K562 (cell line): ENCODE data around the gene FOXN1. TPM values are rescaled to one million over a fixed set of nuclear protein-coding genes. Genes with fewer than 3 reads are reported as not detected.

Experiments
- C11orf30 ChIP-seq: fragments of 450-650 bp; IDR thresholded peaks from 2 replicates; pipeline ENCODE4 v1.6.1; 2016; ENCODE audit warnings: low read depth, mild to moderate bottlenecking
- ILF3 ChIP-seq: fragments of 450-650 bp; IDR thresholded peaks from 2 replicates; pipeline ENCODE4 v1.6.1; 2018; ENCODE audit warnings: antibody characterized with exemption, mild to moderate bottlenecking, moderate library complexity, borderline replicate concordance
- IRF9 ChIP-seq: fragments of 450-650 bp; IDR thresholded peaks from 2 replicates; pipeline ENCODE4 v1.6.1; 2016; ENCODE audit warnings: missing biosample characterization, missing genetic modification characterization
- LEF1 ChIP-seq: fragments of 450-650 bp; IDR thresholded peaks from 2 replicates; pipeline ENCODE4 v1.6.1; 2016; ENCODE audit warnings: mild to moderate bottlenecking
- MYNN ChIP-seq, 2 experiments: sonication (generic); formaldehyde crosslinking in 1 of 2; IDR thresholded peaks; 2 replicates each; pipeline versions ENCODE4 v1.5.0 to v1.6.1; 2016 to 2020; ENCODE audit warnings: antibody characterized with exemption in 1 of 2, missing genetic modification reagents in 1 of 2
- NRF1 ChIP-seq, 2 experiments: fragments of 450-650 bp; IDR thresholded peaks in 1 of 2; conservative IDR thresholded peaks in 1 of 2; 2 replicates each; pipeline ENCODE4 v1.6.1; 2014; ENCODE audit warnings: mild to moderate bottlenecking in 2 of 2
- POLR2B ChIP-seq: fragments of 450-650 bp; IDR thresholded peaks from 2 replicates; pipeline ENCODE4 v1.6.1; 2018; ENCODE audit warnings: low read depth; ENCODE audit not compliant: partially characterized antibody
- RBM17 ChIP-seq: fragments of 200-400 bp; formaldehyde crosslinking; IDR thresholded peaks from 2 replicates; pipeline ENCODE4 v1.6.1; 2017; ENCODE audit warnings: low read depth, mild to moderate bottlenecking, low read length, borderline replicate concordance
- SMARCE1 ChIP-seq: fragments of 450-650 bp; IDR thresholded peaks from 2 replicates; pipeline ENCODE4 v1.7.1; 2016; ENCODE audit warnings: mild to moderate bottlenecking
- SMC3 ChIP-seq: conservative IDR thresholded peaks from 2 replicates; pipeline ENCODE4 v1.6.1; 2011; ENCODE audit warnings: low read depth, low read length, improper control_type of control experiment; ENCODE audit not compliant: insufficient read depth
- SREBF1 ChIP-seq: fragments of 150-350 bp; IDR thresholded peaks from 2 replicates; pipeline ENCODE4 v1.6.1; 2014; ENCODE audit warnings: antibody characterized with exemption, low read depth, low read length, borderline replicate concordance
- TAF1 ChIP-seq: IDR thresholded peaks from 2 replicates; pipeline ENCODE4 v1.6.1; 2011; ENCODE audit warnings: mild to moderate bottlenecking, low read length, moderate library complexity; ENCODE audit not compliant: insufficient read depth, control insufficient read depth, severe bottlenecking; ENCODE audit errors: extremely low read depth
- TEAD1 ChIP-seq, 2 experiments: fragments of 450-650 bp in 1 of 2; sonication (generic) in 1 of 2; formaldehyde crosslinking; IDR thresholded peaks; 2 replicates each; pipeline versions ENCODE4 v1.4.0 to v1.8.0; 2020 to 2022; ENCODE audit warnings: mild to moderate bottlenecking in 2 of 2, missing genetic modification reagents in 1 of 2
- ZNF175 ChIP-seq: fragments of 200-800 bp; sonication (Bioruptor generic); IDR thresholded peaks from 2 replicates; pipeline ENCODE4 v1.6.1; 2016; ENCODE audit warnings: low read depth, mild to moderate bottlenecking, missing genetic modification characterization, missing compliant biosample characterization
- ZNF79 ChIP-seq: fragments of 250-450 bp; sonication (Bioruptor Pico); IDR thresholded peaks from 2 replicates; pipeline ENCODE4 v1.4.0; 2020; ENCODE audit warnings: low read depth, mild to moderate bottlenecking, moderate library complexity
- polyA plus RNA-seq, 8 experiments: library from polyadenylated mRNA; depleted of rRNA in 4 of 8; stranded (reverse) in 5 of 8; unstranded in 3 of 8; fragments of >200 nt; fragmentation: Nextera tagmentation in 2 of 8; fragmentation: Illumina TruSeq in 1 of 8; extraction: Ambion mirVana in 2 of 8; extraction: Trizol in 1 of 8; gene quantifications; 2 replicates each; pipeline versions ENCODE4 v1.2.1 to v1.2.3, GENCODE V29; 2011 to 2014; ENCODE audit warnings: inconsistent platforms in 1 of 8, missing spikeins in 1 of 8
- total RNA-seq, 7 experiments: library from RNA; depleted of rRNA in 6 of 7; stranded (reverse); fragments of >200 nt in 6 of 7; fragmentation: Illumina TruSeq in 2 of 7; extraction: Trizol in 2 of 7; gene quantifications; 2 replicates each; pipeline versions ENCODE4 v1.2.1 to v1.2.3, GENCODE V29; 2011 to 2021; ENCODE audit warnings: low replicate concordance in 1 of 7
- TF ChIP-seq, protein P1 (sequence below): fragments of 450-650 bp; formaldehyde crosslinking; IDR thresholded peaks from 2 replicates; pipeline ENCODE4 v1.4.0; 2022; ENCODE audit warnings: mild to moderate bottlenecking, moderate library complexity
- TF ChIP-seq, protein P2 (sequence below), 2 experiments: fragments of 450-650 bp in 1 of 2; sonication (generic) in 1 of 2; formaldehyde crosslinking in 1 of 2; IDR thresholded peaks in 1 of 2; conservative IDR thresholded peaks in 1 of 2; 2 replicates each; pipeline versions ENCODE4 v1.6.1 to v1.8.1; 2016 to 2023; ENCODE audit warnings: mild to moderate bottlenecking in 2 of 2, moderate library complexity in 2 of 2, inconsistent platforms in 1 of 2, missing genetic modification reagents in 1 of 2
- TF ChIP-seq, protein P3 (sequence below), 2 experiments: fragments of 200-800 bp in 1 of 2; sonication (Bioruptor generic) in 1 of 2; sonication (generic) in 1 of 2; formaldehyde crosslinking in 1 of 2; IDR thresholded peaks in 1 of 2; conservative IDR thresholded peaks in 1 of 2; 2 replicates each; pipeline versions ENCODE4 v1.5.0 to v1.6.1; 2016 to 2020; ENCODE audit warnings: missing compliant biosample characterization in 1 of 2, missing genetic modification characterization in 1 of 2, missing genetic modification reagents in 1 of 2
- TF ChIP-seq, protein P4 (sequence below): fragments of 250-450 bp; sonication (Bioruptor Pico); IDR thresholded peaks from 2 replicates; pipeline ENCODE4 v1.8.0; 2022; ENCODE audit warnings: inconsistent platforms, mild to moderate bottlenecking, moderate library complexity, borderline replicate concordance

The FOXN1 gene
- total and polyA plus RNA-seq, 9 of the 15 experiments (the other 6 are each of a cell fraction or from before 2014, with no cell fraction given), result not detected

DNA sequence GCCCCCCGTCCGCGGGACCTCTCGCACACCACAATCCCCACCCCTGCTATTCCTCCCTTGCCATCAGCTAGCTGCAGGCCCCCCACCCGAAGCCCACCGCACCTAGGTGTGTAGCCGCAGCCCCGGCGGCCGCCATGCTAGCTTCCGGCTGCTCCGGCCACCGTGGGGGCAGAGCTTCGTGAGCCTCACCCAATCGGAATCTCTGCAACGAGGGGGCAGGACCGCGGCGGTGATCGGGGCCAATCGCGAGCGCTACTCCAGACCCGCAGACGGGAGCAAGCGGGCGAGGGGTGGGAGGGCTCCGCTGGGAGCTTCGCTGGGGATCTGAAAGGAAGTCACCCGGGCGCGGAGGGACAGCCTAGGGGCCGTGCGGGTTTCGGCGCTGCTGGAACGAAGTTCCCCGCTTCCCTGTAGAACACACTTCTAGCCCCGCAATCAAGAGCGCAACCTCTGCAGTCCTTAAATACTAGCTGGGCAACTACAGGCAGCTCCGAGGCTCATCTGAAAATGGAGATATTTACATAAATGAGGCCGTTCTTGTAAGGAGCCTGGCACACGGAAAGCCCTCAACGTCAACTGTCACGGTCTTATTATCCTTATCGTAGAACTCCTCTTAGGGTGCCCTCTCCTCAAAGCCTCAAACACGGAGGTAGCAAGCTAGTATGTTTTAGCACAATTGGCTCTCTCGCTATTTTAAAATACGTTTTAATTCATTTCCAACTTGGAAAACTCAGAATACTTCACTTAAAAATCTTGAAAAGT lies 65.4 kb downstream of the FOXN1 start, which contains the start of gene PIGS (continued):
- TF ChIP-seq, protein P1, sequence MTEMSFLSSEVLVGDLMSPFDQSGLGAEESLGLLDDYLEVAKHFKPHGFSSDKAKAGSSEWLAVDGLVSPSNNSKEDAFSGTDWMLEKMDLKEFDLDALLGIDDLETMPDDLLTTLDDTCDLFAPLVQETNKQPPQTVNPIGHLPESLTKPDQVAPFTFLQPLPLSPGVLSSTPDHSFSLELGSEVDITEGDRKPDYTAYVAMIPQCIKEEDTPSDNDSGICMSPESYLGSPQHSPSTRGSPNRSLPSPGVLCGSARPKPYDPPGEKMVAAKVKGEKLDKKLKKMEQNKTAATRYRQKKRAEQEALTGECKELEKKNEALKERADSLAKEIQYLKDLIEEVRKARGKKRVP (CRISPR knock-in tag), result no peak
- TF ChIP-seq LEF1, result no peak
- peak; percentile 94 for TF ChIP-seq TAF1
- no peak for TF ChIP-seq ZNF175 (CRISPR knock-in tag)
- TF ChIP-seq SMARCE1, result peak; percentile 38; the same call in 1 of the 2 replicates
- TF ChIP-seq, protein P2, sequence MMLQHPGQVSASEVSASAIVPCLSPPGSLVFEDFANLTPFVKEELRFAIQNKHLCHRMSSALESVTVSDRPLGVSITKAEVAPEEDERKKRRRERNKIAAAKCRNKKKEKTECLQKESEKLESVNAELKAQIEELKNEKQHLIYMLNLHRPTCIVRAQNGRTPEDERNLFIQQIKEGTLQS (IDR thresholded peaks at IDR 0.05), result no peak
- TF ChIP-seq, protein P2 (CRISPR knock-in tag; conservative IDR thresholded peaks at IDR 0.05), result 0 out of 2 replicates have a peak, but pooled peaks have one; percentile 46
- TF ChIP-seq C11orf30, result peak; percentile 54; the same call in 1 of the 2 replicates
- TF ChIP-seq, protein P3, sequence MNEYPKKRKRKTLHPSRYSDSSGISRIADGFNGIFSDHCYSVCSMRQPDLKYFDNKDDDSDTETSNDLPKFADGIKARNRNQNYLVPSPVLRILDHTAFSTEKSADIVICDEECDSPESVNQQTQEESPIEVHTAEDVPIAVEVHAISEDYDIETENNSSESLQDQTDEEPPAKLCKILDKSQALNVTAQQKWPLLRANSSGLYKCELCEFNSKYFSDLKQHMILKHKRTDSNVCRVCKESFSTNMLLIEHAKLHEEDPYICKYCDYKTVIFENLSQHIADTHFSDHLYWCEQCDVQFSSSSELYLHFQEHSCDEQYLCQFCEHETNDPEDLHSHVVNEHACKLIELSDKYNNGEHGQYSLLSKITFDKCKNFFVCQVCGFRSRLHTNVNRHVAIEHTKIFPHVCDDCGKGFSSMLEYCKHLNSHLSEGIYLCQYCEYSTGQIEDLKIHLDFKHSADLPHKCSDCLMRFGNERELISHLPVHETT (CRISPR knock-in tag; conservative IDR thresholded peaks at IDR 0.05 in 1 of 2, IDR thresholded peaks at IDR 0.05 in 1 of 2), result 0 out of 4 replicates have a peak, but pooled peaks of 1 of the 2 experiments have one; percentile 28
- TF ChIP-seq TEAD1 (CRISPR knock-in tag; IDR thresholded peaks at IDR 0.05), result peak in 1 of 2 experiments; percentile 18; a peak in 1 of 4 replicates
- TF ChIP-seq ILF3, result no peak
- TF ChIP-seq RBM17, result no peak
- no peak for TF ChIP-seq ZNF79 (CRISPR knock-in tag)
- TF ChIP-seq IRF9, result no peak
- TF ChIP-seq, protein P4, sequence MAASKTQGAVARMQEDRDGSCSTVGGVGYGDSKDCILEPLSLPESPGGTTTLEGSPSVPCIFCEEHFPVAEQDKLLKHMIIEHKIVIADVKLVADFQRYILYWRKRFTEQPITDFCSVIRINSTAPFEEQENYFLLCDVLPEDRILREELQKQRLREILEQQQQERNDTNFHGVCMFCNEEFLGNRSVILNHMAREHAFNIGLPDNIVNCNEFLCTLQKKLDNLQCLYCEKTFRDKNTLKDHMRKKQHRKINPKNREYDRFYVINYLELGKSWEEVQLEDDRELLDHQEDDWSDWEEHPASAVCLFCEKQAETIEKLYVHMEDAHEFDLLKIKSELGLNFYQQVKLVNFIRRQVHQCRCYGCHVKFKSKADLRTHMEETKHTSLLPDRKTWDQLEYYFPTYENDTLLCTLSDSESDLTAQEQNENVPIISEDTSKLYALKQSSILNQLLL (CRISPR knock-in tag), result no peak
- peak; percentile 69 for TF ChIP-seq NRF1 (conservative IDR thresholded peaks at IDR 0.05 in 1 of 2, IDR thresholded peaks at IDR 0.05 in 1 of 2)
- TF ChIP-seq POLR2B, result peak; percentile 66
- TF ChIP-seq SMC3, result 0 out of 2 replicates have a peak, but pooled peaks have one; percentile 2
- no peak for TF ChIP-seq SREBF1
- 0 out of 2 replicates have a peak, but pooled peaks have one; percentile 44 for TF ChIP-seq MYNN (IDR thresholded peaks at IDR 0.05)
- TF ChIP-seq MYNN (CRISPR knock-in tag; IDR thresholded peaks at IDR 0.05), result no peak
